DMS53 (cell line): ENCODE measurements around the gene MAN1B1.
A peak's percentile ranks its signal among the peaks of the same experiment; 100 is the strongest.

ENCODE experiments used
- DNase-seq: peaks from one replicate; lab custom pipeline; 2025; lab: John Stamatoyannopoulos, UW

MAN1B1 gene

GRCh38 chr9:137068539-137069507 is 18.0 kb upstream of the MAN1B1 start:
- DNase-seq = peak; percentile 56

DNA sequence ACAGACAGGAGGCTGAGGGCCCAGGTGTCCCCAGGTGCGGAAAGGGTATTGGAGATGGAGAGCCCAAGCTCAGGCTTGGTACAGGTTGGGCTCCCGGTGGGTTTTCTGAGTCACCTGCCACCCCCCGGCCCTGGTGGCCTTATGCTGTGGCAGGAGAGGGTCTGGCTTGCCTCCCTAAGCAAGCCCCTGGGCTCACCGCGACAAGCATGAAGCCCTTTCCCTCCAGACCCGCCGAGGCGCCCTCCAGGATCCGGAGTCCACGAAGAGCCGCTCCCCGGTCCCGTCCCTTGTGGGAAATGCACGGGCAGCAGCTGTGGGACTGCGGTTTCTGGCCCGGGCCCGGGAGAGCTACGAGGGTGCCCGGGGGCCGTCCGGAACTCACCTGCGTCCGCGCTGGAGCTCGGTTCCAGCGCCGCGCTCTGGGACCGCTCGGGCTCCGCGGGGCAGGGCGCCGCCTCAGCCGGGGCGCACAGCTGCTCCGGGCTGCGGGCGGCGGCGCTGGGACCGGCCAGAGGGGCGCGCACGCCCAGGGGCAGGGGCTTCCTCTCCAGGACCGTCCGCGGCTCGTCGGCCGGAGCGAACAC is 17.2 kb upstream of the MAN1B1 start:
- DNase-seq = peak; percentile 67

- DNase-seq = peak; percentile 99
Measured at GRCh38 chr9:137070201-137070905, 16.4 kb upstream of the MAN1B1 start, which contains the start of gene SAPCD2. Gene SAPCD2, minus strand, starts transcription at chr9:137070557. Its CDS starts 97 bp downstream, at chr9:137070460.

- DNase-seq = peak; percentile 84
Measured at GRCh38 chr9:137070906-137071275, 15.9 kb upstream of the MAN1B1 start.

- DNase-seq = no peak
Measured at GRCh38 chr9:137071282-137071681, 15.5 kb upstream of the MAN1B1 start.

GRCh38 chr9:137073992-137074399 is 12.8 kb upstream of the MAN1B1 start:
- DNase-seq = no peak

DNA sequence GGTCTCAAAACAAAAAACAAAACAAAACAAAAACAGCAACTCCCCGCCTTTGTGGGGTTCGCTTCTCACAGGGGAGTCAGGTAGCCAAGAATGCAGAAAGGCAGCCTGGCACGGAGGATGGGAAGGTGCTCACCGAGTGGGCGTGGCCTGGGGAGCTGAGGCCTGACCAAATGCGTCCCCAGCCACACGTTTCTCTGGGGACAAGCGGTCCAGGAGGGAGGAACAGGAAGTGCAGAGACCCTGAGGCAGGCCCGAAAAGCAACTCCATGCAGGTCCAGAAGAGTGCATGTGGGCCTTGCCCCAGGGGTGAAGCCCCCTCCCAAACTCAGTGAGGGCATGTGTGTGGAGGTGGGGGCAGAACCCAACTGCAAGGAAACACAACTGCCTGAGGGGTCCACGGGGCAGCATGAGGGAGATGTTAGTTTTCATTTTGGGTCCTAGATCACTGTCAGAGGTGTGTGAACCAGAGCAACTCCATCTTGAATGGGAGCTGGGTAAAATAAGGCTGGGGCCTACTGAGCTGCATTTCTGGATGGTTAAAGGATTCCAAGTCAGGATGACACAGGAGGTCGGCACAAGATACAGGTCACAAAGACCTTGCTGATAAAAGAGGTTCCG is 12.0 kb upstream of the MAN1B1 start:
- DNase-seq = no peak

GRCh38 chr9:137075275-137075775 is 11.5 kb upstream of the MAN1B1 start:
- DNase-seq = no peak

GRCh38 chr9:137076636-137077009 is 10.2 kb upstream of the MAN1B1 start:
- DNase-seq = no peak

DNA sequence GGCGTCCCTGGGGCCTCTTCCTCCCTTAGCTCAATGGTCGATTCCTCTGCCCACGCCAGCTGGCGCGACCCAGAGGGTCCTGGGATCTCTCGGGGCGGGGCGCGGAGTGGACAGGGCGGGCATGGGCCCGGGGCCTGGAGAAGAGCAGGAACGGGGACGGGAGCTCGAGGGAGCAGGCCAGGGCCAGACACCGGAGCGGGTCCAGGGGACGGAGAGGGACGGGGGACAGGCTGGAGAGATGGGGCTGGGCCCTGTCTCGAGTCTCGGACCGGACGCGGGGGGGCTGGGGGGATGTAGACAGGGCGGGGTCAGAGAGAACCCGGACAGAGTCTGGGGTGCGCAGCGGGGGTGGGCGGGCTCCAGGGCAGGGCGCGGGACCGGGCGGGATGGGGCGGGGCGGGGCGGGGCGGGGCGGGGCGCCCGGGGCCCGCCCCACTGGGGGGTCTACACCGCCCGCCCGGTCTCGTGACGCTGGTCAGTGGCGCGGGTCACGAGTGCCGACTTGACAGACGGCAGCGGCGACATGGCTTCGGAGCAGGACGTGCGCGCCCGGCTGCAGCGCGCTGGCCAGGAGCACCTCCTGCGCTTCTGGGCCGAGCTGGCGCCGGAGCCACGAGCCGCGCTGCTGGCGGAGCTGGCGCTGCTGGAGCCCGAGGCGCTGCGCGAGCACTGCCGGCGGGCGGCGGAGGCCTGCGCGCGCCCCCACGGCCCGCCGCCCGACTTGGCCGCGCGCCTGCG is 9.6 kb upstream of the MAN1B1 start, which contains the start of gene UAP1L1:
UAP1L1 (plus strand) TSS at position 508 of the 738 bp plus-strand sequence; CDS start at position 524, 16 bp downstream.
- DNase-seq = peak; percentile 80

DNA sequence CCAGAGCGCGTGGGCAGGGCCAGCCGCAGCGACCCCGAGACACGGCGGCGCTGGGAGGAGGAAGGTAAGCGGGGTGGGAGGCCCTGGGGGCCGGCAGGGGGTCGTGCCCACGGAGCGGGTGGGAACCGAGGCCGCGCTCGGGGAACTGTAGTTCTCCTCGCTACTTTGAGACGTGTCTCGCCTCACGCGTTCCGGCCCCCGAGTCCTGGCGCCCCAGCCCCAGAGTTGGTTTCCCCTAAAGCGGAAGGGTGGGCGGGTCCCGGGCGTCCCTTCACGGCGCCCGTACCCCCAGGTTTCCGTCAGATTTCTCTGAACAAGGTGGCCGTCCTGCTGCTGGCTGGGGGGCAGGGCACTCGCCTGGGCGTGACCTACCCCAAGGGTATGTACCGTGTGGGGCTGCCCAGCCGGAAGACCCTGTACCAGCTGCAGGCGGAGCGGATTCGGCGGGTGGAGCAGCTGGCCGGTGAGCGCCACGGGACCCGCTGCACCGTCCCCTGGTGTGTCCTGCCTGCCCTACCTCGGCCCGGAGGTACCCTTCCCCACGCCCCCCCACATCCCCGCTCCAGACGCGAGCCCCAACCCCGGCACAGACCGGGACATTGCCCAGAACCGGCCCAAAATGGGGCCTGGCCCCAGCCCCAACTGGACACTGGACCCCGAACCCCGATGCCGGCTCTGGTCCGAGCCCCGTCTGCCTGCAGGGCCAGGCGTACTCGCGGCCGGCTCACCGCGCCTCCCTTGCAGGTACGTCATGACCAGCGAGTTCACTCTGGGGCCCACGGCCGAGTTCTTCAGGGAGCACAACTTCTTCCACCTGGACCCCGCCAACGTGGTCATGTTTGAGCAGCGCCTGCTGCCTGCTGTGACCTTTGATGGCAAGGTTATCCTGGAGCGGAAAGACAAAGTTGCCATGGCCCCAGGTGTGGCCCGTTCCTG is 8.8 kb upstream of the MAN1B1 start:
- peak; percentile 75 for DNase-seq

DNA sequence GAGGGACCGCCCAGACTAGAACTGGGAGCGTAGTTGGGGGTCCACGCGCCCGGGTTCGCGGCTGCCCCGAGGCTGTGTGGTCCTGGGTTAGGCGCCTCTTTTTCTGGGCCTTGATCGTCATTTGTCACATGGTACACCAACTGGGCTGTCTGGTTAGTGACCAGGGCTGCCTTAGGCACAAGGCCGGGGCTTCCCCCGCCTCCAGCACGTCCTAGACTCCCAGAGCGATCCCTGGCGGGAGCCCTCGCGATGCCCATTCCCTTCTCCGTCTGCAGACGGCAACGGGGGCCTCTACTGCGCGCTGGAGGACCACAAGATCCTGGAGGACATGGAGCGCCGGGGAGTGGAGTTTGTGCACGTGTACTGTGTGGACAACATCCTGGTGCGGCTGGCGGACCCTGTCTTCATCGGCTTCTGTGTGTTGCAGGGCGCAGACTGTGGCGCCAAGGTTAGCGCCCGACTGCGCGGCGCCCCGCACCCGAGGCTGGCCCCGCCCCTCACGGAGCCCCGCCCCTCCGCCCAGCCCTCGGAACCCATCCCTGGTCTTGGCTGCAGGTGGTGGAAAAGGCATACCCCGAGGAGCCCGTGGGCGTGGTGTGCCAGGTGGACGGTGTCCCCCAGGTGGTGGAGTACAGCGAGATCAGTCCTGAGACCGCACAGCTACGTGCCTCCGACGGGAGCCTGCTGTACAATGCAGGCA is 7.9 kb upstream of the MAN1B1 start:
- peak; percentile 90 for DNase-seq

DNA sequence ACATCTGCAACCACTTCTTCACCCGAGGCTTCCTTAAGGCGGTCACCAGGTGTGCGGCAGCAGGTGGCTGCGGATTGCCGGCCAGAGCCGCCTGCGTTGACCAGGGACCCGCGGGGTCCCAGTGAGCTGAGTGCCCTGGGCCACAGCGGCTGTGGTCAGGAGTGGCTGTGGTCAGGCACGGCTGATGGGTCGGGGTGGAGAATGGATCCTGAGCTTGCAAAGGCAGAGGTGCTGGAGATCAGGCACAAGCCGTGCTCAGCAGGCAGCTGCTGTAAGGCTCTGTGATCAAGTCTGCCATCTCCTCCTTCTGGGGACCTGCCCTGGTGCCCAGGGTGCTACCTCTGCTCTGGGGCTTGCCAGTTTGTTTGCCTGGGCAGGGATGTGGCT is 7.4 kb upstream of the MAN1B1 start:
- DNase-seq = no peak

DNA sequence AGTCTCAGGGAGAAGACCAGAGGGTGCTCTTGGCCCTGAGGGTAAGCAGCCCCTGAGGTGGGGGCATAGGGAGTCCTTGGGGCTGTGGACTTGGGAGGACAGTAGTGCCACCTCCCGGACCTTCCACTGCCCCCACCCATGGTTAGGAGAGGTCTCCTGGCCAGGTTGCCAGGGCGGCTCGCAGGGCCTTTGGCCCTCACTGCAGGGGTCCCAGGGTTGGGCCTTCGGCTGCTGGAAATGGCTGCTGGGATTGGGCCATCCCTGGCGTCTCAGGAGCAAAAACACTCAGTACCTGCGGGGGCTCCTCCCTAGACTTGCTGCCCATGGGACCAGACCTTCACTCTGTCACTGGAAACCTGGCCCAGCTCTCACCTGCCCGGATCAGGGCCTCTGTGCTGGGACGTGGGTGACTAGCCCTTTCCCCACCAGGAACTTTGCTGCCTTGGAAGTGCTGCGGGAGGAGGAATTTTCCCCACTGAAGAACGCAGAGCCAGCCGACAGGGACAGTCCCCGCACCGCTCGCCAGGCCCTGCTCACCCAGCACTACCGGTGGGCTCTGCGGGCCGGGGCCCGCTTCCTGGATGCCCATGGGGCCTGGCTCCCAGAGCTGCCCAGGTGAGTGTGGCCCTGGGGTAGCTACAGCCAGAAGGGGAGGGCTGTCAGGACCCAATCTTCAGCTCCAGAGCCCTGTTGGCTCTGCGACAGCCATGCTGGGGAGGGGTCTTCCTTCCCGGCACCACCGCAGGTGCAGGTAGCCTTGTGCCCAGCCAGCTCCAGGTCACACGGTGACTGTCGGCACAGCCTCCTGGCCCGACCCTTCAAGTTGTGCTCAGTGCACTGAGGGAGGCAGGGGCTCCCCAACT is 6.3 kb upstream of the MAN1B1 start:
- no peak for DNase-seq

DNA sequence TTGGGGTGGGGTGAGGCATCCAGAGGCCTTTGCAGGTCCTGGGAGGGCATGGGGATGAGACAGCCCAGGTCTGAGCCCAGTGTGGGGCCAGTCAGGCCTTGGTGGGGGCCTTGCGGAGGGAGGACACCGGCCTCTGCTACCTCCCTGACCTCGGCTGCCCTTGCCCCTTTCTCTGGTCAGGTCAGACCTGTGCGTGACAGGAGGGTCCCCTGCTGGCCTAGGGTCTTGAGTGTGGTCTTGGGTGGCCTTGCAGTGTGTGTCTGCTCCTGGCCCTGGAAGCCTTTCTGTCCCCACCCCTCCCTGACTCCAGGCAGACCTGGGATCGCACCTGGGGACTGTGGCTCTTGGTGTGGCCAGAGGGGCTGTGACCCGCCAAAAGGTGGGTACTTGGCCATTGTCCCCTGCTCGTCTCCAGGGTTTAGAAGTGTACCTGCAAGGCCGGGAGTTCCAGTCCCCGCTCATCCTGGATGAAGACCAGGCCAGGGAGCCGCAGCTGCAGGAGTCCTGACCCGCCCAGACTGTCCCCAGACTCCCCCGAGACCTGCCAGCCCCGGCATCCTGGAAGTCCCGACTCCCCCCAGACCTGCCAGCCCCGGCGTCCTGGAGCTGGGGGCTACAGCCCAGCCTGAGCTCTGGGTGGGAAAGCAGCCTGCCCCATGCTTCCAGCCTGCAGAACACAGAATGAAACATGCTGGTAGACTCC is 4.4 kb upstream of the MAN1B1 start:
- DNase-seq = no peak

DNA sequence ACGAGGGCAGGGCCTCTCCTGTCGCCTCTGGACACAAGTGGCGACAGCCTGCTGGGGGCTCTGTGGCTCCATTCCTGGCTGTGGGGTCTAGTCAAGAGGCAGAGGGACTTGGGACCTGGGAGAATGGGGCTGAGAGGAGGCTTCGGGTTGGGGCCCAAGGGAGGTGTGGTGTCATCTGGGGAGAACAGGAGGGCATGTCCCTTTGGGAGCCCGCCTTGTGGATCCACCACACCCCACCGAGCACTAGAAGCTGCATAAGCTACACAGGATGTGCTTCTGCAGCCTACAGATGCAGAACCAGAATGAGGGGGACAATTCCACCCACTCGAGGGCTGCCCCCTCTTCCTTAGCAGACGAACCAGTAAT is 3.9 kb upstream of the MAN1B1 start:
- DNase-seq = no peak

- DNase-seq = peak; percentile 94
Measured at GRCh38 chr9:137083394-137084004, 3.3 kb upstream of the MAN1B1 start.
